ENCODE results near the gene SYTL1.

Gene SYTL1

GRCh38 chr1:27363766-27364695 lies 22.2 kb downstream of the SYTL1 start:
- FAIRE-seq: no peak
- DNase-seq (ENCODE audit: low spot score): no peak

- DNase-seq (ENCODE audit: low spot score) (no peak), FAIRE-seq (no peak)
Observed at GRCh38 chr1:27364696-27365371, 23.0 kb downstream of the SYTL1 start.

- FAIRE-seq (peak; percentile 36), DNase-seq (ENCODE audit: low spot score) (peak; percentile 71)
Observed at GRCh38 chr1:27365372-27366112, 23.7 kb downstream of the SYTL1 start.

- no peak for FAIRE-seq
- peak; percentile 63 for DNase-seq (ENCODE audit: low spot score)
Observed at GRCh38 chr1:27366113-27366410, 24.2 kb downstream of the SYTL1 start.

- DNase-seq (ENCODE audit: low spot score): peak; percentile 65
- no peak for FAIRE-seq
Observed at GRCh38 chr1:27366411-27367159, 24.8 kb downstream of the SYTL1 start, which contains the start of gene MAP3K6. MAP3K6 (minus strand) TSS chr1:27366961; CDS start chr1:27366597, 364 bp downstream.

GRCh38 chr1:27367160-27367650 lies 25.4 kb downstream of the SYTL1 start:
- DNase-seq (ENCODE audit: low spot score): no peak
- no peak for FAIRE-seq

- DNase-seq (ENCODE audit: low spot score): no peak
Observed at GRCh38 chr1:27368869-27369582, 27.2 kb downstream of the SYTL1 start.

GRCh38 chr1:27372022-27372807 lies 30.4 kb downstream of the SYTL1 start:
- FAIRE-seq (peak; percentile 72), DNase-seq (ENCODE audit: low spot score) (peak; percentile 82)

More at GRCh38 chr1:27368869-27369582, 27.2 kb downstream of the SYTL1 start:
- no peak for FAIRE-seq

GRCh38 chr1:27372808-27373690 lies 31.2 kb downstream of the SYTL1 start:
- DNase-seq (ENCODE audit: low spot score): peak; percentile 31
- FAIRE-seq: no peak

- DNase-seq (ENCODE audit: low spot score) (no peak), FAIRE-seq (no peak)
Observed at GRCh38 chr1:27374362-27375086, 32.7 kb downstream of the SYTL1 start, which contains the start of gene FCN3. FCN3 (minus strand) TSS chr1:27374824; CDS start chr1:27374818, 6 bp downstream.

GRCh38 chr1:27377760-27378495 lies 36.1 kb downstream of the SYTL1 start:
- FAIRE-seq (no peak), DNase-seq (ENCODE audit: low spot score) (no peak)

- FAIRE-seq (no peak), DNase-seq (ENCODE audit: low spot score) (no peak)
Observed at GRCh38 chr1:27379564-27380122, 37.8 kb downstream of the SYTL1 start.

- FAIRE-seq (no peak), DNase-seq (ENCODE audit: low spot score) (no peak)
Observed at GRCh38 chr1:27380224-27380623, 38.4 kb downstream of the SYTL1 start.

- FAIRE-seq (no peak), DNase-seq (ENCODE audit: low spot score) (no peak)
Observed at GRCh38 chr1:27380766-27381733, 39.2 kb downstream of the SYTL1 start.

- no peak for FAIRE-seq
- DNase-seq (ENCODE audit: low spot score): no peak
Observed at GRCh38 chr1:27381969-27382762, 40.3 kb downstream of the SYTL1 start.
